Measurements from ENCODE around the gene WAS.
"Not testable (repeated sequence)": the region's sequence is repeated elsewhere in the genome, so short reads cannot be mapped to it uniquely, and the experiment has no call there.

The WAS gene

DNA sequence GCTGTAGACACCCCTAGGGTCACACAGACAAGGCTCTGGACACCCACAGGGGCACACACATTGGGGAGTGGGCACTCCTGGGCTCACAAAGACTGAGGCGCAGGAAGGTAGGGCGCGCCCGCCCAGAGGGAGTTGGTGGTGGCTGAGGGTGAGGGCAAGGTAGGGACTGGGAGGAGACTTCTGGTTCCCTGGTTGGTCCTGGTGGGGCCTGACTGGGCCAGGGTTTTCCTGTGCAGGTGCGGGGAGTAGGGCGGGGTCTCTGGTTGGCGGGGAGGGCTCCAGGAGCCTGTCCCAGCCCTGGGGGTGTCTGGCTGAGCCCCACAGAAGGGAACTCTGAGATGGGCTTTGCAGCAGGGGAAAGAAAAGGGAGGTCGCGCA is 6.7 kb upstream of the WAS start:
- TF ChIP-seq, protein P1, sequence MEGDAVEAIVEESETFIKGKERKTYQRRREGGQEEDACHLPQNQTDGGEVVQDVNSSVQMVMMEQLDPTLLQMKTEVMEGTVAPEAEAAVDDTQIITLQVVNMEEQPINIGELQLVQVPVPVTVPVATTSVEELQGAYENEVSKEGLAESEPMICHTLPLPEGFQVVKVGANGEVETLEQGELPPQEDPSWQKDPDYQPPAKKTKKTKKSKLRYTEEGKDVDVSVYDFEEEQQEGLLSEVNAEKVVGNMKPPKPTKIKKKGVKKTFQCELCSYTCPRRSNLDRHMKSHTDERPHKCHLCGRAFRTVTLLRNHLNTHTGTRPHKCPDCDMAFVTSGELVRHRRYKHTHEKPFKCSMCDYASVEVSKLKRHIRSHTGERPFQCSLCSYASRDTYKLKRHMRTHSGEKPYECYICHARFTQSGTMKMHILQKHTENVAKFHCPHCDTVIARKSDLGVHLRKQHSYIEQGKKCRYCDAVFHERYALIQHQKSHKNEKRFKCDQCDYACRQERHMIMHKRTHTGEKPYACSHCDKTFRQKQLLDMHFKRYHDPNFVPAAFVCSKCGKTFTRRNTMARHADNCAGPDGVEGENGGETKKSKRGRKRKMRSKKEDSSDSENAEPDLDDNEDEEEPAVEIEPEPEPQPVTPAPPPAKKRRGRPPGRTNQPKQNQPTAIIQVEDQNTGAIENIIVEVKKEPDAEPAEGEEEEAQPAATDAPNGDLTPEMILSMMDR (IDR thresholded peaks at IDR 0.05; ENCODE audit: low read depth, low read length), result no peak
- peak overlapping the region; percentile 64 to 72 for H3K4me3 ChIP-seq (replicated peaks in 1 of 2; ENCODE audit: low read depth in 2 of 2, low read length in 2 of 2)
- no peak for DNase-seq (ENCODE audit: low read depth in 2 of 2)

DNA sequence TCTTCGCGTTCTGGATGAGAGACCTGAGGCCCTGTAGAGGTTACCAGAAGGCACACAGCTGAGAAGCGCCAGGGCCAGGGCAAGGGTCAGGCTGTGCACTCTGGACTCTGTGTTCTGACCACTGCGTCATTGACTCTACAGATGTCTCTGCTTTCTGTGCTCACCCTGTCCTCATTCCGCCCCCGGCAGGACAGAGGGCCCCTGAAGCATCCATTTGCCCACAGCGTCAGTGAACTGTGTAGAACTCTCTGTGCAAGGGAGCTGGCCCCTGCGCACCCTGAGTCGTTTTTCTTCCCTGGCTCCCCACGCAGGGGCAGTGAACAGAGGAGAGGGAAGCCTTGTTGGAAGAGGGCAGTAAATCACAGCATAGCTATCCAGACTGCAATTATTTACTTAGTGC is 6.1 kb upstream of the WAS start:
- TF ChIP-seq, protein P1 (IDR thresholded peaks at IDR 0.05; ENCODE audit: low read depth, low read length), result no peak
- no peak for DNase-seq (ENCODE audit: low read depth in 2 of 2)
- no peak overlapping the region for H3K4me3 ChIP-seq (replicated peaks in 1 of 2; ENCODE audit: low read depth in 2 of 2, low read length in 2 of 2)

DNA sequence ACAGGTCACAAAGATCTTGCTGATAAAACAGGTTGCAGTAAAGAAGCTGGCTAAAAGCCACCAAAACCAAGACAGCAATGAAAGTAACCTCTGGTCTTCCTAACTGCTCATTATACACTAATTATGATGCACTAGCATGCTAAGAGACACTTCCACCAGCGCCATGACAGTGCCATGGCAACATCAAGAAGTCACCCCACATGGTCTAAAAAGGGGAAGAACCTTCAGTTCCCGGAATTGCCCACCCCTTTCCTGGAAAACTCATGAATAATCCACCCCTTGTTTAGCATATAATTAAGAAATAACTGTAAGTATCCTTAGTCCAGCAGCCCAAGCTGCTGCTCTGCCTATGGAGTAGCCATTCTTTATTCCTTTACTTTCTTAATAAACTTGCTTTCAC is 3.1 kb upstream of the WAS start:
- H3K4me3 ChIP-seq (replicated peaks in 1 of 2; ENCODE audit: low read depth in 2 of 2, low read length in 2 of 2), result not testable (repeated sequence)

DNA sequence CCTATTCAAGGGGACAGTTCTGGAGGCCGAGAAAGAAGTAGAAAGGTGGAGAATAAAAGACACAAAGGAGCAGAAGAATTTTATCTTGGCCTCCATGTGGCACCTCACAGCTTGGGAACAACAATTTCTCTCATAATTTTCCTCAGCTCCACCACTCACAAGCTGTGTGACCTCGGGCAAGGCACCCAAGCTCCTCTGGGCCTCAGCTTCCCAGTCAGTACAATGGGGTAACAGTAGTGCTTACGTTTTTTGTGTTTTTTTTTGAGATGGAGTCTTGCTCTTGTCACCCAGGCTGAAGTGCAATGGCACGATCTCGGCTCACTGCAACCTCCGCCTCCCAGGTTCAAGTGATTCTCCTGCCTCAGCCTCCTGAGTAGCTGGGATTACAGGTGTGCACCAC is 2.7 kb upstream of the WAS start:
- H3K4me3 ChIP-seq (replicated peaks in 1 of 2; ENCODE audit: low read depth in 2 of 2, low read length in 2 of 2); DNase-seq (ENCODE audit: low read depth in 2 of 2): not testable (repeated sequence)

More for the DNA sequence above, 3.1 kb upstream of the WAS start:
- DNase-seq (ENCODE audit: low read depth in 2 of 2), result not testable (repeated sequence)

DNA sequence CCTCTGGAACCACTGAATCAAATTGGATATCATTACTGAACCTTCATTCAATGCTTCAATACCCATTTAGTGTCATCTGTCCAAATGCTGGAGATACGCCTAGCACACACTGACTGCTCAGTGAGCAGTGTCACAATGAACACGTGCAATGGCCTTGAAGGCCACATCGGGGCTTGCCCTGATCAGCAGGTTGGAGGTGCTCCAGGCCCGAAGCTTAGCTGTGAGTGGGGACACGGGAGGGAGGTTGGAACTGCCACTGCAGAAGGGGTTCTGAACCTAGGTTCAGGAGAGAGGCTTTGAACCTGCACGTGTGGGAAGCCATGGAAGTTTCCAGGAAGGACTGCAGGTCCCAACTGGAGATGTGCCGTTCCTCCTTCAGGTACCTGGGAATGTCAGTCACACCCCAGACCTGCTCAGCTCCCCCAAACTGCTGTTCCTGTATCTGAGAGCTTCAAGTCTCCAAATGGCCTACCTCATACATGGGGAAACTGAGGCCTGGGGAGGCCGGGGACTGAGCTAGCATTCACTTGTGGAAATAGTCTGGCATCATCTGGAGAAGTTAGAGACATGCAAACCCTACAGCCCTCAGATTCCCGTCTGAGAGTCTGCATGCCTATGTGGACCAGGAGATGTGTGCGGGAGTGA is 1.9 kb upstream of the WAS start:
- no peak overlapping the region for H3K4me3 ChIP-seq (replicated peaks in 1 of 2; ENCODE audit: low read depth in 2 of 2, low read length in 2 of 2)
- no peak for DNase-seq (ENCODE audit: low read depth in 2 of 2)
- TF ChIP-seq, protein P1 (IDR thresholded peaks at IDR 0.05; ENCODE audit: low read depth, low read length), result no peak

DNA sequence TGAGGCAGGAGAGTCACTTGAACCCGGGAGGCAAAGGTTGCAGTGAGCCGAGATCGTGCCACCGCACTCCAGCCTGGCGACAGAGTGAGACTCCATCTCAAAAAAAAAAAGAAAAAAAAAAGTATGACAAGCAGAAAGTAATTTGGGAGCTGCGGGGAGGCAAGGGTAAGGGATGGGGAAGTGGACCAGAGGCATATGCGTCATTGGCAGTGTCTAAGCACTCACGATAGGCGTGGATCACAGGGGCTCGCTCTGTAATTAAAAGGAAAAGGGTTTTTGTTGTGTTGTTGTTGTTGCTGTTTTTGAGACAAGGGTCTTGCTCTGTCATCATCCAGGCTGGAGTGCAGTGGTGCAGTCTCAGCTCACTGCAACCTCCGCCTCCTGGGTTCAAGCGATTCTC is 804 bp upstream of the WAS start:
- not testable (repeated sequence) for DNase-seq (ENCODE audit: low read depth in 2 of 2); H3K4me3 ChIP-seq (replicated peaks in 1 of 2; ENCODE audit: low read depth in 2 of 2, low read length in 2 of 2)

DNA sequence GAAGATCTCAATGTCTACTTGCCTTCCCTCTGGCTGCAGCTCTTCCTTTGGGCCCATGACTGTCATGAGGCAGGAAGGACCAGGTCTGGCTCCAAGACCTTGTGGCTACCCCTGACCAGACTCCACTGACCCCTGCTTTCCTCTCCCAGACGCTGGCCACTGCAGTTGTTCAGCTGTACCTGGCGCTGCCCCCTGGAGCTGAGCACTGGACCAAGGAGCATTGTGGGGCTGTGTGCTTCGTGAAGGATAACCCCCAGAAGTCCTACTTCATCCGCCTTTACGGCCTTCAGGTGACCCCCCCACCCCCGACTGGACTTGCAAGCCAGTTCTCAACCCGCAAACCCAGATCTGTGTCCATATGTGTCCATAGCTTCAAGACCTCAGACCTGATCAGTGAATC is 535 bp downstream of the WAS start:
- no peak overlapping the region for H3K4me3 ChIP-seq (replicated peaks in 1 of 2; ENCODE audit: low read depth in 2 of 2, low read length in 2 of 2)
- DNase-seq (ENCODE audit: low read depth in 2 of 2), result no peak
- TF ChIP-seq, protein P1 (IDR thresholded peaks at IDR 0.05; ENCODE audit: low read depth, low read length), result no peak

DNA sequence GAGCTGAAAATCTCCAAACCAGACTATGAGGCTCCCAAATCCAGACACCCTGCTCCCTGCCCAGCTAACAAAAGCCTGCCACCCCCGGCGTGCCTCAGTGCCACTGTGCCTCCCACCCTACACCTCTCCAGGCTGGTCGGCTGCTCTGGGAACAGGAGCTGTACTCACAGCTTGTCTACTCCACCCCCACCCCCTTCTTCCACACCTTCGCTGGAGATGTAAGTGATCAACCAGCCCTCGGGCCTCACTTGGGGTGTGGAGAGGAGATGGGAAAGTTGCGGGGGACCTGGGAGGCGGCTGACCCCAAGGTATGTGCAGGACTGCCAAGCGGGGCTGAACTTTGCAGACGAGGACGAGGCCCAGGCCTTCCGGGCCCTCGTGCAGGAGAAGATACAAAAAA is 1.8 kb downstream of the WAS start:
- TF ChIP-seq, protein P1 (IDR thresholded peaks at IDR 0.05; ENCODE audit: low read depth, low read length), result no peak
- no peak overlapping the region for H3K4me3 ChIP-seq (replicated peaks in 1 of 2; ENCODE audit: low read depth in 2 of 2, low read length in 2 of 2)
- no peak for DNase-seq (ENCODE audit: low read depth in 2 of 2)

Data from cardiac fibroblast (primary cell).